Brain microvascular endothelial cell (primary cell): ENCODE data around the gene P2RX5.
"Not testable (repeated sequence)": the region's sequence is repeated elsewhere in the genome, so short reads cannot be mapped to it uniquely, and the experiment has no call there.

Experiments used
- DNase-seq: peaks from one replicate; pipeline ENCODE4 v3.0.0-alpha.2; 2020
- H3K27ac ChIP-seq: fragments of 250-450 bp; sonication (Bioruptor Pico); 2 replicates; pipeline ENCODE4 v1.5.1; 2020; ENCODE audit warnings: mild to moderate bottlenecking, moderate library complexity
- H3K27me3 ChIP-seq: fragments of 250-450 bp; sonication (Bioruptor Pico); replicated peaks from 2 replicates; pipeline ENCODE4 v1.5.1; 2020; ENCODE audit warnings: mild to moderate bottlenecking
- H3K36me3 ChIP-seq: fragments of 250-450 bp; sonication (Bioruptor Pico); replicated peaks from 2 replicates; pipeline ENCODE4 v1.5.1; 2020; ENCODE audit warnings: mild to moderate bottlenecking
- H3K4me3 ChIP-seq: 2 replicates; pipeline ENCODE4 v1.5.1; 2011; ENCODE audit warnings: low read depth, mild to moderate bottlenecking, control low read depth, low read length, moderate library complexity
- in situ Hi-C: cut with HindIII; loops from 2 replicates; pipeline ENCODE4 v1.10.0; 2017; ENCODE audit warnings: low sequenced_read_pairs, low pct_ligation_motif_present
- TF ChIP-seq, protein P1 (sequence below): IDR thresholded peaks from 2 replicates; pipeline ENCODE4 v1.5.1; 2011; ENCODE audit warnings: low read depth, mild to moderate bottlenecking, moderate library complexity, low read length, control low read depth, inconsistent platforms; ENCODE audit errors: missing control alignments

The P2RX5 gene

DNA sequence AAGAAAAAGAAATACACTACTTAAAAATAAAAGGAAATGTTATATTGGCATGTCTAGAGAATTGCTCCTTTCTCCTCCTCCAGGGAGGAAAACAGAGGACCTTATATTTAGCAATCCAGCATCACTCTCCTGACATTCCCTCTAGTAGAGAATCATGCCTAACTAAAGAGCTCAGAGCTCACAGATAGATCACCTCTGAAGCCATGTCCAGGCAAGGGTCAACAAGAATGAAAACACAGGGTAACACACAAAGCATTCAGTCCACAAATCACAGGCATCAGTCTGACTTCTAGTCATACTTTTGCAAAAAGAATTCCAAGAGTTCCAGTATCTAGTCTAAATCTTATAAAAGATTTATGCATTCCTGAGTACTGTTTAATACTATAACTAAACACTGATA, 23.3 kb upstream of the P2RX5 start:
- peaks cover 44% of the 10 kb centered on the region for H3K36me3 ChIP-seq
- no peaks in the 10 kb centered on the region for H3K27me3 ChIP-seq
- no peak overlapping the region for H3K4me3 ChIP-seq
- TF ChIP-seq, protein P1, sequence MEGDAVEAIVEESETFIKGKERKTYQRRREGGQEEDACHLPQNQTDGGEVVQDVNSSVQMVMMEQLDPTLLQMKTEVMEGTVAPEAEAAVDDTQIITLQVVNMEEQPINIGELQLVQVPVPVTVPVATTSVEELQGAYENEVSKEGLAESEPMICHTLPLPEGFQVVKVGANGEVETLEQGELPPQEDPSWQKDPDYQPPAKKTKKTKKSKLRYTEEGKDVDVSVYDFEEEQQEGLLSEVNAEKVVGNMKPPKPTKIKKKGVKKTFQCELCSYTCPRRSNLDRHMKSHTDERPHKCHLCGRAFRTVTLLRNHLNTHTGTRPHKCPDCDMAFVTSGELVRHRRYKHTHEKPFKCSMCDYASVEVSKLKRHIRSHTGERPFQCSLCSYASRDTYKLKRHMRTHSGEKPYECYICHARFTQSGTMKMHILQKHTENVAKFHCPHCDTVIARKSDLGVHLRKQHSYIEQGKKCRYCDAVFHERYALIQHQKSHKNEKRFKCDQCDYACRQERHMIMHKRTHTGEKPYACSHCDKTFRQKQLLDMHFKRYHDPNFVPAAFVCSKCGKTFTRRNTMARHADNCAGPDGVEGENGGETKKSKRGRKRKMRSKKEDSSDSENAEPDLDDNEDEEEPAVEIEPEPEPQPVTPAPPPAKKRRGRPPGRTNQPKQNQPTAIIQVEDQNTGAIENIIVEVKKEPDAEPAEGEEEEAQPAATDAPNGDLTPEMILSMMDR = no peak
- H3K27ac ChIP-seq = no peak overlapping the region
- DNase-seq = no peak
- in situ Hi-C loops = no loop called here

GRCh38 chr17:3718201-3718600, 22.2 kb upstream of the P2RX5 start:
- DNase-seq = no peak
- Histone ChIP-seq H3K4me3 (no peak overlapping the region), H3K27ac (no peak overlapping the region), H3K27me3 (no peaks in the 10 kb centered on the region), H3K36me3 (peaks cover 44% of the 10 kb centered on the region)
- in situ Hi-C loops = no loop called here
- TF ChIP-seq, protein P1 = no peak

- Histone ChIP-seq H3K27ac (no peak overlapping the region), H3K27me3 (no peaks in the 10 kb centered on the region), H3K4me3 (no peak overlapping the region), H3K36me3 (peaks cover 49% of the 10 kb centered on the region)
- TF ChIP-seq, protein P1 = no peak
- no peak for DNase-seq
- in situ Hi-C loops = no loop called here
Observed at GRCh38 chr17:3715296-3715695, 19.3 kb upstream of the P2RX5 start.

DNA sequence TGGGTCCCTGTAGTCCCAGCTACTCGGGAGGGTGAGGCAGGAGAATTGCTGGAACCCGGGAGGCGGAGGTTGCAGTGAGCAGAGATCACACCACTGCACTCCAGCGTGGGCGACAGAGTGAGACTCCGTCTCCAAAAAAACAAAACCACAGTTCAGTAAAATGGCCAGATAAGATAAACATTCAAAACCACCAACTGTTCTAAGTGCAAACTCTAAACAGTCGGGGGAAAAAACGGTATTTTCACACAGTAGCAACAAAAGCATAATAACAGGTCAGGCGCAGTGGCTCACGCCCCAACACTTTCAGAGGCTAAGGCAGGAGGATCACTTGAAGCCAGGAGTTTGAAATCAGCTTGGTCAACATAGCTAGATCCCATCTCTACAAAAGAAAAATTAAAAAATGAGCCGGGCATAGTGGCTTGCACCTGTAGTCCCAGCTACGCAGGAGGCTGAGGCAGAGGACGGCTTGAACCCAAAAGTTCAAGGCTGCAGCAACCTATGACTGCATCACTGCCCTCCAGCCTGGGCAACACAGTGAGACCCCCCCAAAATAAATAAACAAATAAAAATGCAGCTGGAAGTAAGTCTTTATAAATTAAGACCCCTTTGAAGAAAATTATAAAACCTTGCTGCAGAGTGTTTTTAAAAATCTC, 17.0 kb upstream of the P2RX5 start:
- DNase-seq = no peak
- Histone ChIP-seq H3K27ac (no peak overlapping the region), H3K36me3 (peaks cover 41% of the 10 kb centered on the region), H3K27me3 (no peaks in the 10 kb centered on the region), H3K4me3 (no peak overlapping the region)
- TF ChIP-seq, protein P1 = no peak
- in situ Hi-C loops = no loop called here

- in situ Hi-C loops = no loop called here
- no peak overlapping the region for H3K27ac ChIP-seq
- peak; percentile 40 for DNase-seq
- no peaks in the 10 kb centered on the region for H3K27me3 ChIP-seq
- no peak overlapping the region for H3K4me3 ChIP-seq
- peaks cover 22% of the 10 kb centered on the region for H3K36me3 ChIP-seq
- TF ChIP-seq, protein P1 = no peak
Observed at GRCh38 chr17:3710951-3711383, 15.0 kb upstream of the P2RX5 start.

GRCh38 chr17:3708366-3708765, 12.4 kb upstream of the P2RX5 start:
- no peak overlapping the region for H3K27ac ChIP-seq
- H3K36me3 ChIP-seq = peaks cover 7% of the 10 kb centered on the region
- H3K27me3 ChIP-seq = no peaks in the 10 kb centered on the region
- in situ Hi-C loops = no loop called here
- TF ChIP-seq, protein P1 = no peak
- no peak for DNase-seq
- H3K4me3 ChIP-seq = no peak overlapping the region

DNA sequence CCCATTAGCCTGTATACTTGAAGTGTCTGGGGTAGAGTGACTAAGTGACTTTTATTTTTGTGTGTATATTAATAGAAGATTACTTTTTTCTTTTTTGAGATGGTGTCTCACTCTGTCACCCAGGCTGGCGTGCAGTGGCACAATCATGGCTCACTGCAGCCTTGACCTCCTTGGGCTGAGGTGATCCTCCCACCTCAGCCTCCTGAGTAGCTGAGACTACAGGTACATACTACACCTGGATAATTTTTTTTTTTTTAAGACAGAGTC, 9.7 kb upstream of the P2RX5 start:
- H3K36me3 ChIP-seq, H3K4me3 ChIP-seq, in situ Hi-C loops, H3K27me3 ChIP-seq, DNase-seq, H3K27ac ChIP-seq: not testable (repeated sequence)
